ENCODE data around the gene C1D.

C1D gene

GRCh38 chr2:68041704-68042245, 21.0 kb downstream of the C1D start:
- Histone ChIP-seq H3K9me3 (ENCODE audit: control insufficient read depth in 1 of 2, low read length in 2 of 2) (no peaks in the 10 kb centered on the region), H3K27ac (ENCODE audit: low read depth, low read length) (no peak overlapping the region), H3K27me3 (ENCODE audit: control insufficient read depth in 1 of 2, insufficient read depth in 2 of 2, low read length in 2 of 2) (no peaks in the 10 kb centered on the region), H3K36me3 (ENCODE audit: control insufficient read depth in 1 of 2, insufficient read depth in 2 of 2, low read length in 2 of 2) (peaks cover 0 to 10% of the 10 kb centered on the region in 2 donors), H3K4me3 (ENCODE audit: low read depth in 1 of 2, low read length in 2 of 2) (no peak overlapping the region), H3K9ac (ENCODE audit: low read depth in 1 of 2, low read length in 2 of 2) (no peak overlapping the region), H3K4me1 (ENCODE audit: control insufficient read depth in 1 of 2, insufficient read depth in 2 of 2, low read length in 2 of 2) (peaks cover 0 to 9% of the 10 kb centered on the region in 2 donors)

- H3K9me3 ChIP-seq (ENCODE audit: control insufficient read depth in 1 of 2, low read length in 2 of 2), result no peaks in the 10 kb centered on the region
- no peak overlapping the region for H3K9ac ChIP-seq (ENCODE audit: low read depth in 1 of 2, low read length in 2 of 2)
- no peak overlapping the region for H3K4me3 ChIP-seq (ENCODE audit: low read depth in 1 of 2, low read length in 2 of 2)
- H3K36me3 ChIP-seq (ENCODE audit: control insufficient read depth in 1 of 2, insufficient read depth in 2 of 2, low read length in 2 of 2), result peaks cover 0 to 10% of the 10 kb centered on the region in 2 donors
- H3K27me3 ChIP-seq (ENCODE audit: control insufficient read depth in 1 of 2, insufficient read depth in 2 of 2, low read length in 2 of 2), result no peaks in the 10 kb centered on the region
- H3K27ac ChIP-seq (ENCODE audit: low read depth, low read length), result no peak overlapping the region
- peaks cover 0 to 9% of the 10 kb centered on the region in 2 donors for H3K4me1 ChIP-seq (ENCODE audit: control insufficient read depth in 1 of 2, insufficient read depth in 2 of 2, low read length in 2 of 2)
Observed at GRCh38 chr2:68040078-68040477, 22.7 kb downstream of the C1D start.

- H3K27ac ChIP-seq (ENCODE audit: low read depth, low read length), result no peak overlapping the region
- H3K36me3 ChIP-seq (ENCODE audit: control insufficient read depth in 1 of 2, insufficient read depth in 2 of 2, low read length in 2 of 2), result peaks cover 0 to 10% of the 10 kb centered on the region in 2 donors
- no peak overlapping the region for H3K9ac ChIP-seq (ENCODE audit: low read depth in 1 of 2, low read length in 2 of 2)
- H3K9me3 ChIP-seq (ENCODE audit: control insufficient read depth in 1 of 2, low read length in 2 of 2), result no peaks in the 10 kb centered on the region
- peaks cover 0 to 9% of the 10 kb centered on the region in 2 donors for H3K4me1 ChIP-seq (ENCODE audit: control insufficient read depth in 1 of 2, insufficient read depth in 2 of 2, low read length in 2 of 2)
- H3K4me3 ChIP-seq (ENCODE audit: low read depth in 1 of 2, low read length in 2 of 2), result no peak overlapping the region
- H3K27me3 ChIP-seq (ENCODE audit: control insufficient read depth in 1 of 2, insufficient read depth in 2 of 2, low read length in 2 of 2), result no peaks in the 10 kb centered on the region
Observed at GRCh38 chr2:68039317-68039716, 23.5 kb downstream of the C1D start.

- no peak overlapping the region for H3K4me3 ChIP-seq (ENCODE audit: low read depth in 1 of 2, low read length in 2 of 2)
- no peaks in the 10 kb centered on the region for H3K27me3 ChIP-seq (ENCODE audit: control insufficient read depth in 1 of 2, insufficient read depth in 2 of 2, low read length in 2 of 2)
- no peak overlapping the region for H3K9ac ChIP-seq (ENCODE audit: low read depth in 1 of 2, low read length in 2 of 2)
- no peaks in the 10 kb centered on the region for H3K36me3 ChIP-seq (ENCODE audit: control insufficient read depth in 1 of 2, insufficient read depth in 2 of 2, low read length in 2 of 2)
- no peak overlapping the region for H3K27ac ChIP-seq (ENCODE audit: low read depth, low read length)
- no peaks in the 10 kb centered on the region for H3K9me3 ChIP-seq (ENCODE audit: control insufficient read depth in 1 of 2, low read length in 2 of 2)
- no peaks in the 10 kb centered on the region for H3K4me1 ChIP-seq (ENCODE audit: control insufficient read depth in 1 of 2, insufficient read depth in 2 of 2, low read length in 2 of 2)
Observed at GRCh38 chr2:68032702-68033101, 30.1 kb downstream of the C1D start.

GRCh38 chr2:68031542-68032160, 31.2 kb downstream of the C1D start:
- H3K27me3 ChIP-seq (ENCODE audit: control insufficient read depth in 1 of 2, insufficient read depth in 2 of 2, low read length in 2 of 2), result no peaks in the 10 kb centered on the region
- no peaks in the 10 kb centered on the region for H3K9me3 ChIP-seq (ENCODE audit: control insufficient read depth in 1 of 2, low read length in 2 of 2)
- no peak overlapping the region for H3K4me3 ChIP-seq (ENCODE audit: low read depth in 1 of 2, low read length in 2 of 2)
- no peaks in the 10 kb centered on the region for H3K4me1 ChIP-seq (ENCODE audit: control insufficient read depth in 1 of 2, insufficient read depth in 2 of 2, low read length in 2 of 2)
- H3K36me3 ChIP-seq (ENCODE audit: control insufficient read depth in 1 of 2, insufficient read depth in 2 of 2, low read length in 2 of 2), result no peaks in the 10 kb centered on the region
- no peak overlapping the region for H3K27ac ChIP-seq (ENCODE audit: low read depth, low read length)
- no peak overlapping the region for H3K9ac ChIP-seq (ENCODE audit: low read depth in 1 of 2, low read length in 2 of 2)

- H3K27me3 ChIP-seq (ENCODE audit: control insufficient read depth in 1 of 2, insufficient read depth in 2 of 2, low read length in 2 of 2), result no peaks in the 10 kb centered on the region
- H3K4me1 ChIP-seq (ENCODE audit: control insufficient read depth in 1 of 2, insufficient read depth in 2 of 2, low read length in 2 of 2), result no peaks in the 10 kb centered on the region
- H3K27ac ChIP-seq (ENCODE audit: low read depth, low read length), result no peak overlapping the region
- no peaks in the 10 kb centered on the region for H3K9me3 ChIP-seq (ENCODE audit: control insufficient read depth in 1 of 2, low read length in 2 of 2)
- no peaks in the 10 kb centered on the region for H3K36me3 ChIP-seq (ENCODE audit: control insufficient read depth in 1 of 2, insufficient read depth in 2 of 2, low read length in 2 of 2)
- no peak overlapping the region for H3K9ac ChIP-seq (ENCODE audit: low read depth in 1 of 2, low read length in 2 of 2)
- H3K4me3 ChIP-seq (ENCODE audit: low read depth in 1 of 2, low read length in 2 of 2), result no peak overlapping the region
Observed at GRCh38 chr2:68031043-68031442, 31.8 kb downstream of the C1D start.

DNA sequence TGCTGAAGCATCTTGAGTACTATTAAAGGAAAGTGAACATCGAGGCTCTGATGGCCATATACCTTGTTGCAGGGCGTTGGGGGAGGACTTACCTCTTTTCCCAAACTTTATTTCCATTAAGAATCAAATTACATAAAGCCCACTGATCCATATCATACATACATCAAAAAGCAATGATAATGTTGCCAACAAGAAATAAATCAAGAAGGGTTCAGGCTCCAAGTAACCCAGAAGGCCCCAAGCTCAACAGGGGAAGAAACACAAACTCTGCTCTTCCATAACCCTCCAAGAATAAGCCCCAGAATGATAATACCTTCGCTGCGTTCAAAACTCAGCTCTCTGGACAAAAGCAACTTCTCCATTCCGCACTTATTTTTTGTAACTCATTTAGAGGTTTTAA, 32.3 kb downstream of the C1D start:
- Histone ChIP-seq H3K27me3 (ENCODE audit: control insufficient read depth in 1 of 2, insufficient read depth in 2 of 2, low read length in 2 of 2) (no peaks in the 10 kb centered on the region), H3K9me3 (ENCODE audit: control insufficient read depth in 1 of 2, low read length in 2 of 2) (no peaks in the 10 kb centered on the region), H3K9ac (ENCODE audit: low read depth in 1 of 2, low read length in 2 of 2) (no peak overlapping the region), H3K4me1 (ENCODE audit: control insufficient read depth in 1 of 2, insufficient read depth in 2 of 2, low read length in 2 of 2) (no peaks in the 10 kb centered on the region), H3K36me3 (ENCODE audit: control insufficient read depth in 1 of 2, insufficient read depth in 2 of 2, low read length in 2 of 2) (no peaks in the 10 kb centered on the region), H3K27ac (ENCODE audit: low read depth, low read length) (no peak overlapping the region), H3K4me3 (ENCODE audit: low read depth in 1 of 2, low read length in 2 of 2) (no peak overlapping the region)

DNA sequence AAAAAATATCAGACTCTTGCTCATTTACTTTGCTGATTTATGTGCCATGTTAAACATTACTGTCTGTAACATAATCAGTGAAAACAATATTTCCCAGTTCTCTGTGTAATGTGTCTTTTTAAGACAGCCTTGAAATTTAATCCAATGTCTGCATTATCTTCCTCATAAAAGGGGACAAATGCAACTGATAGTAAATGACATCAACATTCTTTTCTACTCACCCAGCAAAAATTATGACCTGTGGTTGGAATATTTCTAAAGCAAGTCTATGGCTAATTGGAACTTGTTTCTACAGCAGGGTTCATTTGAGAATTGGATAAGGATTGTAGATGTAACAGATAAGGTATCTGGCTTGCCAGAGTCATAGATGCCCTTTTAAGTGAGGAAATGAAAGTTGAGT, 34.8 kb downstream of the C1D start:
- Histone ChIP-seq H3K27ac (ENCODE audit: low read depth, low read length) (no peak overlapping the region), H3K9ac (ENCODE audit: low read depth in 1 of 2, low read length in 2 of 2) (no peak overlapping the region), H3K36me3 (ENCODE audit: control insufficient read depth in 1 of 2, insufficient read depth in 2 of 2, low read length in 2 of 2) (no peaks in the 10 kb centered on the region), H3K4me3 (ENCODE audit: low read depth in 1 of 2, low read length in 2 of 2) (no peak overlapping the region), H3K9me3 (ENCODE audit: control insufficient read depth in 1 of 2, low read length in 2 of 2) (peaks cover 0 to 1% of the 10 kb centered on the region in 2 donors), H3K4me1 (ENCODE audit: control insufficient read depth in 1 of 2, insufficient read depth in 2 of 2, low read length in 2 of 2) (no peaks in the 10 kb centered on the region), H3K27me3 (ENCODE audit: control insufficient read depth in 1 of 2, insufficient read depth in 2 of 2, low read length in 2 of 2) (no peaks in the 10 kb centered on the region)

DNA sequence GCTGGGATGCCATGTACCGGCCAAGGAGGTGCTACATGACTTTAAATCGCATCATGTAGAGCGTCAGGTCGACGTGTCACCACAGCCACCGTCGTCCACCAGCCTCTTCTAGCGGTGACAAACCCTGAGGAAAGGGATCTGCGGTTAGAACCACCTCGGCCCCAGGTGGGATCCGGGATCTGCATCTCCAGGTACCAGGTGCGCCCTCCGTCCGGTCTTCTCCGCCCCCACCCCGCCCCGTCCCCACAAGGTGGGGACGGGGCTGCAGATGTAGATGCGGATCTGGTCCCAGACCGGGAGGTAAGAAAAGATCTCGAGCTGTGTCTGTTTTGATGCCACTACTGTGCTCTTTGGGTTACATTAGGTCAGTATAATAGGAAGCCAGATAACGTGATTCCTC, 38.4 kb downstream of the C1D start:
- Histone ChIP-seq H3K4me3 (ENCODE audit: low read depth in 1 of 2, low read length in 2 of 2) (no peak overlapping the region), H3K4me1 (ENCODE audit: control insufficient read depth in 1 of 2, insufficient read depth in 2 of 2, low read length in 2 of 2) (no peaks in the 10 kb centered on the region), H3K9me3 (ENCODE audit: control insufficient read depth in 1 of 2, low read length in 2 of 2) (peaks cover 0 to 1% of the 10 kb centered on the region in 2 donors), H3K36me3 (ENCODE audit: control insufficient read depth in 1 of 2, insufficient read depth in 2 of 2, low read length in 2 of 2) (no peaks in the 10 kb centered on the region), H3K9ac (ENCODE audit: low read depth in 1 of 2, low read length in 2 of 2) (no peak overlapping the region), H3K27me3 (ENCODE audit: control insufficient read depth in 1 of 2, insufficient read depth in 2 of 2, low read length in 2 of 2) (no peaks in the 10 kb centered on the region), H3K27ac (ENCODE audit: low read depth, low read length) (no peak overlapping the region)

DNA sequence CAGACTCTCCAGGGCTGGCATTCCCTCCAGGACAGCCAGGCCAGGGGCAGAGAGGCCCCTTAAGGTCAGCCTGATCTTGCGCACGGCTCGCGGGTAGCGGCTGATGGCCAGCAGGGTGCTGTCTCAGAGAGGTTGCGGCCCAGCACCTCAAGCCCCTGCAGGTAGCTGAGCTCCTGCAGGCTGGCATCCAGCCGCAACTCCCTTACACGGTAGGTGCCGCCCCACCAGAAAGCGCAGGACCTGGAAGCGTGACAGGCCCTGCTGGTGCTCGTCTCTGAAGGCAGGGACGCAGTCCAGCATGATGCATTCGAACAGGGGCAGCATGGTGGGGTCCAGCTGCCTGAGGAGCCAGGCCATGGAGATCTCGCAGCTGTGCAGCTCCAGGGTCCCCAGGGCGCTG, 38.9 kb downstream of the C1D start:
- H3K36me3 ChIP-seq (ENCODE audit: control insufficient read depth in 1 of 2, insufficient read depth in 2 of 2, low read length in 2 of 2), result no peaks in the 10 kb centered on the region
- no peaks in the 10 kb centered on the region for H3K27me3 ChIP-seq (ENCODE audit: control insufficient read depth in 1 of 2, insufficient read depth in 2 of 2, low read length in 2 of 2)
- H3K9ac ChIP-seq (ENCODE audit: low read depth in 1 of 2, low read length in 2 of 2), result no peak overlapping the region
- peaks cover 0 to 1% of the 10 kb centered on the region in 2 donors for H3K9me3 ChIP-seq (ENCODE audit: control insufficient read depth in 1 of 2, low read length in 2 of 2)
- no peak overlapping the region for H3K27ac ChIP-seq (ENCODE audit: low read depth, low read length)
- no peak overlapping the region for H3K4me3 ChIP-seq (ENCODE audit: low read depth in 1 of 2, low read length in 2 of 2)
- H3K4me1 ChIP-seq (ENCODE audit: control insufficient read depth in 1 of 2, insufficient read depth in 2 of 2, low read length in 2 of 2), result no peaks in the 10 kb centered on the region
